Measurements from ENCODE around the gene RHOBTB3. TPM values are rescaled to one million over a fixed set of nuclear protein-coding genes. Genes with fewer than 3 reads are reported as not detected.
"Not testable (repeated sequence)": the region's sequence is repeated elsewhere in the genome, so short reads cannot be mapped to it uniquely, and the experiment has no call there.

RHOBTB3 gene
- total RNA-seq, 2 donors from 2014 or later: 56.2 to 89.9 TPM

DNA sequence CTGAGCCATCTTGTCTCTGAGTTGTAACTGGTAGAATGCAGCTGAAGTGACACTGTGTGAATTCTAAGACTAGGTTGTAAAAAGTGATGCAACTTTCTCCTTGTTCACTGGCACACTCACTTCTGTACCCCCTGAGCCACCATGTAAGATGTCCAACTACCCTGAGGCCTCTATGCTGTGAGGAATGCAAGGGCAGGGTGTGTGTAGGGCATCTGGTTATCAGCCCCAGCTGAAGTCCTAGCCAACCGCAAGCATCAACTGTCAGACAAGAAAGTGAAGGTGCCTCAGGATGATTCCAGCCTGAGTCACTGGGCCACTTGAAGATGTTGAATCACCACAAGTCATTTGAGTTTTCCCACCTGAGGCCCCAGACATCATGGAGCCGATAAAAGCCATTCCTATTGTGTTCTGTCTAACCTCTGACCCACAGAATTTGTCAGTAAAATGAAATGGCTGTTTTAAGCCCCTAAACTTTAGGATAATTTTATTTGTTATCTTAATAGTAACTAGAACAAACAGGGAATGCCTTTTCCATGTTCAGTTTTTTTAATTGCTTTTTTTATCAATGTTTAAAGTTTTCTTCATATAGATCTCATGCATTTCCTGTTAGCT, 18.7 kb upstream of the RHOBTB3 start:
- no peaks in the 10 kb centered on the region for H3K27me3 ChIP-seq
- no peak for DNase-seq (ENCODE audit: low spot score)
- TF ChIP-seq, protein P1, sequence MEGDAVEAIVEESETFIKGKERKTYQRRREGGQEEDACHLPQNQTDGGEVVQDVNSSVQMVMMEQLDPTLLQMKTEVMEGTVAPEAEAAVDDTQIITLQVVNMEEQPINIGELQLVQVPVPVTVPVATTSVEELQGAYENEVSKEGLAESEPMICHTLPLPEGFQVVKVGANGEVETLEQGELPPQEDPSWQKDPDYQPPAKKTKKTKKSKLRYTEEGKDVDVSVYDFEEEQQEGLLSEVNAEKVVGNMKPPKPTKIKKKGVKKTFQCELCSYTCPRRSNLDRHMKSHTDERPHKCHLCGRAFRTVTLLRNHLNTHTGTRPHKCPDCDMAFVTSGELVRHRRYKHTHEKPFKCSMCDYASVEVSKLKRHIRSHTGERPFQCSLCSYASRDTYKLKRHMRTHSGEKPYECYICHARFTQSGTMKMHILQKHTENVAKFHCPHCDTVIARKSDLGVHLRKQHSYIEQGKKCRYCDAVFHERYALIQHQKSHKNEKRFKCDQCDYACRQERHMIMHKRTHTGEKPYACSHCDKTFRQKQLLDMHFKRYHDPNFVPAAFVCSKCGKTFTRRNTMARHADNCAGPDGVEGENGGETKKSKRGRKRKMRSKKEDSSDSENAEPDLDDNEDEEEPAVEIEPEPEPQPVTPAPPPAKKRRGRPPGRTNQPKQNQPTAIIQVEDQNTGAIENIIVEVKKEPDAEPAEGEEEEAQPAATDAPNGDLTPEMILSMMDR (IDR thresholded peaks at IDR 0.05): no peak
- H3K9me3 ChIP-seq: no peaks in the 10 kb centered on the region
- H3K4me3 ChIP-seq: no peak overlapping the region
- no peaks in the 10 kb centered on the region for H3K36me3 ChIP-seq
- H3K27ac ChIP-seq: no peak overlapping the region
- H3K4me1 ChIP-seq: peaks cover 0 to 17% of the 10 kb centered on the region in 2 donors

DNA sequence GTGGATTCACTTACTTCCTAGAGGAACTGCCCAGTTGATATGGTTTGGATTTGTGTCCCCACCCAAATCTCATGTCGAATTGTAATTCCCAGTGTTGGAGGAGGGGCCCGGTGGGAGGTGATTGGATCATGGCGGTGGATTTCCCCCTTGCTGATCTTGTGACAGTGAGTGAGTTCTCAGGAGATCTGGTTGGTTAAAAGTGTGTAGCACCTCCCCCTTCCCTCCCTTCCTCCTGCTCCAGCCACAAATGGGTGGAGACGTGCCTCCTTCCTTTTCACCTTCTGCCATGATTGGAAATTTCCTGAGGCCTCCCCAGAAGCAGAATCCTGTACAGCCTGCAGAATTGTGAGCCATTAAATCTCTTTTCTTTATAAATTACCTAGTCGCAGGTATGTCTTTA, 17.9 kb upstream of the RHOBTB3 start:
- H3K27ac ChIP-seq; H3K36me3 ChIP-seq; H3K9me3 ChIP-seq; H3K4me3 ChIP-seq; H3K27me3 ChIP-seq; DNase-seq (ENCODE audit: low spot score): not testable (repeated sequence)
- H3K4me1 ChIP-seq: peaks cover 0 to 17% of the 10 kb centered on the region in 2 donors

DNA sequence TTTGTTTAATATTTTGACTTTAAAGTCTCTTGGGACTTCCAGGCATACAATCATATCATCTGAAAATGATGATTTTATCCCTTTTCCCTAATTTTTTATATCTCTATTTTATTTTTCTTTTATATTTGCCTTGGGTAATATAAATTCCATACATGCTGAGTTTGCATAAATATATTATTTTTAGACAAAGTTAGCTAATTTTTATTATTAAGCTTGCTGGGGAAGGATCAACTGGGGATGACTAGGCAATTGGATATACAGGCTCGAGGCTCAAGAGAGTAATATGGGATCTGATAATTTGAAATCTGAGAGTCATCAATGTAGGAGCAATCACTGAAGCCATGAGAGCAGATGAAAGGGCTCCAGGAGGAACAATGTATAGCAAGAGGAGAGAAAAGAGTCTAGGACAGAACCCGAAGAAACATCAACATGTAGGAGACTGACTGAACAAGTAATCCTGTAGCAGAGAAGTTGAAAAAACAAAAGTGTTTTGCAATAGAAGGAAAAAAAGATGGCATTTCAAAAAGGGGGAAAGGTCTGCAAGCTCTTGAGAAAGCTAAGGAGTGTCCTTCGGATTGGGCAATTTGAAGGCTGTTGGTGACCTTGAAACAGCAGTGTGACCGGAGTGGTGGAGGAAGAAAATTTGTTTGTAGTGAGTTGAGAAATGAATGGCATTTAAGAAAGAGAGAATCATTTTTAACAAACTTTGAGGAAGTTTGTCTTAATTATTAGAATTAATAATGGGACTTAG, 17.0 kb upstream of the RHOBTB3 start:
- TF ChIP-seq, protein P1 (IDR thresholded peaks at IDR 0.05): no peak
- H3K4me1 ChIP-seq: peaks cover 0 to 17% of the 10 kb centered on the region in 2 donors
- no peak overlapping the region for H3K4me3 ChIP-seq
- no peaks in the 10 kb centered on the region for H3K9me3 ChIP-seq
- H3K27me3 ChIP-seq: no peaks in the 10 kb centered on the region
- H3K27ac ChIP-seq: no peak overlapping the region
- no peaks in the 10 kb centered on the region for H3K36me3 ChIP-seq
- DNase-seq (ENCODE audit: low spot score): no peak

DNA sequence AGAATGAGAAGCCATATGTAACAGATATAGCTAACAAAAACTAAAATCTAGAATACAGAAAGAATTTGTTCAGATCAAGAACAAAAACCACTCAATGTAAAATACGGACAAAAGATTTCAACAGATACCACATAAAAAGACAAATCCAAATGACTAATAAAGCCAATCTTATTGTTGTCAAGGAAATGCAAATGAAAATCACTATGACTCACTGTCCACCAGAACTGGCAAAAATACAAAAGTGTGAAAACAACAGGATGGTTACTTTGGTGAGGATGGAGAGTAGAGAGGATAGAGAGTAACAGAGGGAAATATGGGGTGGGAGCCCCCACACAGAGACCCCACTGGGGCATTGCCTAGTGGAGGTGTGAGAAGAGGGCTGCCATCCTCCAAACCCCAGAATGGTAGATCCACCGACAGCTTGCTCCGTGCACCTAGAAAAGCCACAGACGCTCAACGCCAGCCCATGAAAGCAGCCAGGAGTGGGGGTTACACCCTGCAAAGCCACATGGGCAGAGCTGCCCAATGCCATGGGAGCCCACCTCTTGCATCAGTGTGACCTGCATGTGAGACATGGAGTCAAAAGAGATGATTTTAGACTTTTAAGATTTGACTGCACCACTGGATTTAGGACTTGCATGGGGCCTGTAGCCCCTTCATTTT, 15.2 kb upstream of the RHOBTB3 start:
- Histone ChIP-seq H3K27me3 (no peaks in the 10 kb centered on the region), H3K36me3 (no peaks in the 10 kb centered on the region)

DNA sequence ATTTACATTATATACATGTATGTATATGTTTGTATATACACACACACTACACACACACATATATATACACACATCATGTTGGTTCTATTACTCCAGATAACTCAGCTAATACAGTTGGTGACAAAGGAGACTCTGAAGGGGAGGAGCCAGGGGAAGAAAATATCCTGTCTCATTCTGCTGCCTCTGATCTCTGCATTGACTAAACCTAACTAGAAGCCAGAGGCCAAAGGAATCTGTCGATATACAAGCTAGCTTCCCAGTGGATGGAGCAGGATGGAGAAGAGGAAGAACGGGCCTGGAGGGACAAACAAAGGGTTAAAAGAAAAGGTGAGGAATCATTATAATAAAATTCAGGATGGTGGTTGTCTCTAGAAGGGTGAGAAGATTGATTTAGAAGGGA, 13.7 kb upstream of the RHOBTB3 start:
- Histone ChIP-seq H3K27me3 (no peaks in the 10 kb centered on the region), H3K4me3 (no peak overlapping the region), H3K9me3 (no peaks in the 10 kb centered on the region), H3K36me3 (no peaks in the 10 kb centered on the region), H3K4me1 (peaks cover 0 to 18% of the 10 kb centered on the region in 2 donors), H3K27ac (no peak overlapping the region)
- TF ChIP-seq, protein P1 (IDR thresholded peaks at IDR 0.05): no peak
- DNase-seq (ENCODE audit: low spot score): no peak

More for the DNA sequence above, 15.2 kb upstream of the RHOBTB3 start:
- Histone ChIP-seq H3K4me1 (peaks cover 0 to 17% of the 10 kb centered on the region in 2 donors), H3K27ac (no peak overlapping the region), H3K9me3 (no peaks in the 10 kb centered on the region), H3K4me3 (no peak overlapping the region)
- DNase-seq (ENCODE audit: low spot score): no peak
- TF ChIP-seq, protein P1 (IDR thresholded peaks at IDR 0.05): no peak

DNA sequence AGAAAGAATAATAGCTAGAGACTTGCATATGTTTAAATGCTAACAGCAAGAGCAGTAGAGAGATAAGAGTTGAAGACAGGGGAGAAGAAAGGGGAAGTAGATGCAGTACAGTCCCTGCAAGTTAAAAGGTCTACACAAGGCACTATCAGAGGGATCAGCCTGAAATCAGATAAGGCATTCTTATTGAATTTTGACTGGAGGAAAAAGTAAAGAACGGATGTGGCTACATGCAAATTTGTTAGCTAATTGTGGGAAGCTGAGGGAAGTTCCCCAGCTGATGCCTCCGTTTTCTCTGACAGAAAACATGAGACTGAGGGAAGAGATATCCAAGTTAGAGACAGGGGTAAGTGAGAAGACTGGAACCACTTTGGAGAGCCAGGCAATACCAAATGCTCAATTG, 12.9 kb upstream of the RHOBTB3 start:
- TF ChIP-seq, protein P1 (IDR thresholded peaks at IDR 0.05): no peak
- Histone ChIP-seq H3K36me3 (no peaks in the 10 kb centered on the region), H3K4me3 (no peak overlapping the region), H3K27me3 (no peaks in the 10 kb centered on the region), H3K4me1 (peaks cover 0 to 14% of the 10 kb centered on the region in 2 donors), H3K27ac (no peak overlapping the region), H3K9me3 (no peaks in the 10 kb centered on the region)
- no peak for DNase-seq (ENCODE audit: low spot score)
